HG03139 (cell line): Measurements from ENCODE around the gene MCCC1.
A peak's percentile ranks its signal among the peaks of the same experiment; 100 is the strongest.
"Not testable (repeated sequence)": the region's sequence is repeated elsewhere in the genome, so short reads cannot be mapped to it uniquely, and the experiment has no call there.

Experiments used
- ATAC-seq: cut with Tn5 transposase; IDR thresholded peaks from one replicate; pipeline ENCODE4 v1.9.1; 2021; ENCODE audit not compliant: unreplicated experiment

MCCC1 gene

GRCh38 chr3:183046883-183047282, 52.4 kb downstream of the MCCC1 start:
- no peak for ATAC-seq

DNA sequence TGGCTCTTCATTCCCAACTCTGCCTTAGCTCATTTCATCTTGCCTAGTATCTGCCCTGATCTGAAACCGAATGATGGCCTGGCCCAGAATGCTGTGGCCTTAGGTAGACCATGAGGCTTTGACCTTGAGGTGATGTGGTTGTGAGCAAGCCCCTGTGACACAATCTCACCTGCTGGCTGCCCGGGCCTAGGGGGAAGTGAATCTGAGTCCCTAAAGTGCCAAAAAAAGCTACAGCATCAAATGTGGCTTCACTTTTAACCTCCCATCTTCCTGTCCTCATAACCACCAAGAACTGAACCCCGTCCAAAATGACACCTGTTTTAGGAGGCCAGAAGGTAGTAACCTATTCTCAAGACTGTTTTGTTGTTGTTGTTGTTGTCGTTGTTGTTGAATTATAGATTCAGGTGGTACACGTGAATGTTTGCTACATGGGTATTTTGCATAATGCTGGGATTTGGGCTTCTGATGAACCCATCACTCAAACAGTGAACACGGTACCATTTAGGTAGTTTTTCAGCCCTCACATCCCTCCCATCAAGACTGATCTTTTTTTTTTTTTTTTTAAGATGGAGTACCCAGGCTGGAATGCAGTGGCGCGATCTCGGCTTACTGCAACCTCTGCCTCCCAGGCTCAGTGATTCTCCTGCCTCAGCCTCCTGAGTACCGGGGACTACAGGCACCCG, 54.6 kb downstream of the MCCC1 start:
- ATAC-seq, result peak; percentile 97

GRCh38 chr3:183038757-183039156, 60.5 kb downstream of the MCCC1 start:
- ATAC-seq, result peak; percentile 14

DNA sequence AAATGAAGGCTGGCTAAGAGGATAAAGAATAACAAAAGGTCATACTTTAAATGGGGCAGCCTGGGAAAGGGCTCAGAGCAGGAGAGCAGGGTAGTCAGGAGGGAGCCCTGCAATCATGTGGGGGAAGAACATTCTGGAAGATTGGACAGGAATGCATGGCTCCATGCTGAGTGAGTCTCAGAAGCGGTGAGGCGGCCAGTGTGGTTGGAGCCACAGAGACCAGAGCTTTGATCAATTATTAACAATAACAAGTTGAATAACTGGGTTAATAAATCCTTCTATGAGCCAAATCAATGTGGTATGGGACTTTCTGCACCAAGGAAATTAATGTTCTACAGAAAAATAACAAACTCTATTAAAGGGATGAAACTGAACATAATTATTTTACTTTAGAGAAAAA, 61.1 kb downstream of the MCCC1 start:
- ATAC-seq, result peak; percentile 84

DNA sequence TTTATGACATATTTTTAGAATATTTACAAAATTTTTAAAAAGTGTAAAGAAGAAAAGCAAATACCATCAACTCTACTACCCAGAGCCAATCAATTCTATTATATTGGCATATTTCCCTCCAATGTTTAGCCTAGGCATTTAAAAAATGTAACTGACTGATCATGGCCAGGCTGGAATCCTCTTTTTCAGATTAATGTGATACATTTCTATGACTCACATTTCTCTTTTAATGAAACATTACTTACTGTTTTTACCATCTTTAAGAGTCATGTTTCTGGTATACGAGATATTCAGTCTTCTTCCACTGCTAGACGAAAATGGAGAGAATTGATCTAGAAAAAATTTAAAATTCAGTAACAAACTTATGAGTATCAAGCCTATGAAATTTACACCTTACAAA, 65.5 kb downstream of the MCCC1 start:
- ATAC-seq, result no peak

GRCh38 chr3:183032880-183033555, 66.3 kb downstream of the MCCC1 start:
- ATAC-seq, result no peak

- ATAC-seq, result no peak
These were observed 67.5 kb downstream of the MCCC1 start for GRCh38 chr3:183031826-183032225.

GRCh38 chr3:183028416-183028815, 70.9 kb downstream of the MCCC1 start:
- no peak for ATAC-seq

DNA sequence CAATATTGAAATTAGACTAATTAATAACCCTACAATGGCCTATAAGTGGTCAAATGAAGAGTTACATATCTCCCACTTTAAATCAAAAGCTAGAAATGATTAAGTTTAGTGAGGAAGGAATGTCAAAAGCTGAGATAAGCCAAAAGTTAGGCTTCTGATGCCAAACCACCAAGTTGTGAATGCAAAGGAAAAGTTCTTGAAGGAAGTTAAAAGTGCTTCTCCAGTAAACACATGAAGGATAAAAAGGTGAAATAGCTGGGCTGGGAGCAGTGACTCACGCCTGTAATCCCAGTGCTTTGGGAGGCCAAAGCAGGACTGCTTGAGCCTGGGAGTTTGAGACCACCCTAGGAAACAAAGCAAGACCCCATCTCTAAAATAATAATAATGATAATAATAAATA, 72.0 kb downstream of the MCCC1 start:
- no peak for ATAC-seq

DNA sequence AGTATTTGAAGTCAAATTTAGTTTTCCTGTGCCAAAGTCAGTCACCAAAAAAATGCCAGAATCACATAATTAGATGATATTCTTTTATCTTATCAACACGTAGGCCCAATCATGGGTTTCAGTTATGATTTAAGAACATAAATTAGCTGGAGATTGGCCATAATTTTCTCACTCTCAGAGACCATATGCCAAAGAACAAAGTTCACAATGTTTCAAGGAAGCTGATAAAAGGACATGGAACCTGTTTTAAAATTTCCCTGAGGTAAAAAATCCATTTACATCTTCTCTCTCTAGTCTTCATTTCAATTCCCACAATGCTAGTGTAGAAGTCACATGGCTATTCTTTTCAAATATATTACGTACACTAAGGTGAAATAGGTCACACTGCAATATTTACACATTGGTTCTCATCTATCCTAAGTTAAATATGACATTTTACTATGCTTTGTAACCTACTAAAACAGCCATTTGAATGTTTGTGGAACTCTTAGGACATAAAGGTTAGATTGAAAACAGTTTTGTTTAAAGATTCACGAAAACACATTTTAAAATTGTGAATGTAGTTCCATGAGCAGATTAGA, 76.3 kb downstream of the MCCC1 start:
- ATAC-seq, result no peak

- ATAC-seq, result no peak
These were observed 80.7 kb downstream of the MCCC1 start for GRCh38 chr3:183018421-183019192.

GRCh38 chr3:183015185-183015584, 84.1 kb downstream of the MCCC1 start:
- no peak for ATAC-seq

GRCh38 chr3:183013856-183014255, 85.4 kb downstream of the MCCC1 start:
- no peak for ATAC-seq

DNA sequence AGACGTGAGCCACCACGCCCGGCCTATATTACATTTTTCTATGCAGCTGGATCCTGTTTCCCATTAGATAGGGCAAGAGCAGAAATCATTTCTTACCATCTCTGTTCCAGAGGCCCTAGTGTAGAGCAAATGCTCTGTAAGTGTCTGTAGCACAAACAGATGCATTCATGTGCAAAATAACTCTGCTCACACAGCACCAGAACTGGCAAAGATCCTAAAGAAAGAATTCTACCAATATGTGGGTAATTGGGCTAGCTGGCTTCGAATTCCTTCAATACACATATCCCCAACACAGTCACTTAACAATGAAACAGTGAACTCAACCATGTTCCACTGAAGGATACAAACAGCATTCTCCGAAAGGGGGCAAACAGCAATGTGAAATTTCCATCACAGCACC, 86.2 kb downstream of the MCCC1 start:
- no peak for ATAC-seq

DNA sequence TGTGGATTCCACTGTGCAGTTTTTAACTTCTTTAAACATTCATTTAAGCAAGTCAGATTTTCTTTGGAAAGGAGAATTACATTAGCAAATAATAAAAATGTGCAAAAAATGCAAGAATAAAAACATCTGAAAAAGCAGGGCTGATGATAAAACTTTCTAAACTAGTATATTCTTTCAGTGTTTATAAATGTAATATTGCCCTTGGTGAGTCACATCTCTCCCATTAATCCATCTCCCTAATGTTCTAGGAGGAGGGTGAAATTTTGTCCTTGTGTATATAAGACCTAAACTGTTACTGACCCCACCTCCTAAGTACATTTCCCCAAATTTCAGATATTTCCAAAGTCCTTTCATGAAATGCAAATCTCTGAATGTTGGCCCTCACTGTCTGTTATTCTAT, 90.5 kb downstream of the MCCC1 start:
- ATAC-seq, result no peak

DNA sequence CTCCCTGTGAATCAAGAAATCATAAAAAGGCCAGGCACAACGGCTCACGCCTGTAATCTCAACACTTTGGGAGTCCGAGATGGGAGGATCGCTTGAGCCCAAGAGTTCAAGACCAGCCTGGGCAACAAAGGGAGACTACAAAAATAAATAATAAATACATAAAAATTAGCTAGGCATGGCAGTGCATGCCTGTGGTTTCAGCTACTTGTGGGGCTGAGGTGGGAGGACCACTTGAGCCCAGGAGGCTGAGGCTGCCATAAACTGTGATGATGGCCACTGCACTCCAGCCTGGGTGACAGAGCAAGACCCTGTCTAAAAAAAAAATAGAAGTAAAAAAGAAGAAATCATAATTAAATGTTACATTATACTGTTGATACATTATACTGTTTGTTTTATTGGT, 91.0 kb downstream of the MCCC1 start:
- no peak for ATAC-seq

DNA sequence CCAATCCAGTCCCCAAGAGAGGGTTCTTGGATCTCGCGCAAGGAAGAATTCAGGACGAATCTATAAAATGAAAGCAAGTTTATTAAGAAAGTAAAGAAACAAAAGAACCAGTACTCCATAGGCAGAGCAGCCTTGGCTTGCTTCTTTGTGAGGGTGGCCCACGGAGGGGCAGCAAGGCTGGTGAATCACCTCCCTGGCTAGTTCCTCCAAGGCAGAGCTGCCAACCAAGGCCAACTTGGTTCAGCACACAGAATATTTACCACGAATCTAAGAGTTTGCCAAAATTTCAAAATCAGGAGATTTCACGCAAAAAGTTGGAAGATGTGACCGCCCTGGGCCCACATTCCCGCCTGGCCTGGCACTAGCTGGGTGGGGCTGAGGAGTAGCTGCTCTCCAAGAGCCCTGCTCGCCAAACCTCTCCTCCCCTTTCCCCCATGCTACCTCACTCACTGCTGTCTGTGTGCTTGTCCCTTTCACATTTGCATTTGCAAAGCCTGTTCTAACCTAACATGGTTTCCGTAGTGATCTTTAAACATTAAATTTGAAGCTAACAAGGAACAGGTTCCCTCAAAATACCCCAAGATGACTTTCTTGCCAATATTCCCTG, 92.8 kb downstream of the MCCC1 start:
- no peak for ATAC-seq

DNA sequence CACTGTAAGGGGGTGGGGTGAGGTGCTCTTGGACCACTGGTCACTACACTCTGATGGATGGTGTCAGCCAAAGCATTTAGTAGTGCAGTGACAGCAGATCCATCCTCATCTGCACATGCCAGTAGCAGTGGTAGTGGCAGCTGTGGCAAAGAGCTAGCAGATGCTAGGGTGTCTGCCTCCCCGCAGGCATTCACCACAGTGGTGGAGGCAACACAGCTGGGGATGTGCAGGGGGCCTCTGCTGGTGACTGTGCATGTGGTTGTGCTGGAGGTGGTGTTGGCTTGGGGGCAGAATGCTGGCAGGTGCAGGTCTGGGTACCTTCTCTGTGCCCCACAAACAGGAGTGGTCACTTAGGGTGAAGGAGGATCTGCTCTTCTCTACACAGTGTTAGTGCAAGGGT, 99.5 kb downstream of the MCCC1 start:
- no peak for ATAC-seq

DNA sequence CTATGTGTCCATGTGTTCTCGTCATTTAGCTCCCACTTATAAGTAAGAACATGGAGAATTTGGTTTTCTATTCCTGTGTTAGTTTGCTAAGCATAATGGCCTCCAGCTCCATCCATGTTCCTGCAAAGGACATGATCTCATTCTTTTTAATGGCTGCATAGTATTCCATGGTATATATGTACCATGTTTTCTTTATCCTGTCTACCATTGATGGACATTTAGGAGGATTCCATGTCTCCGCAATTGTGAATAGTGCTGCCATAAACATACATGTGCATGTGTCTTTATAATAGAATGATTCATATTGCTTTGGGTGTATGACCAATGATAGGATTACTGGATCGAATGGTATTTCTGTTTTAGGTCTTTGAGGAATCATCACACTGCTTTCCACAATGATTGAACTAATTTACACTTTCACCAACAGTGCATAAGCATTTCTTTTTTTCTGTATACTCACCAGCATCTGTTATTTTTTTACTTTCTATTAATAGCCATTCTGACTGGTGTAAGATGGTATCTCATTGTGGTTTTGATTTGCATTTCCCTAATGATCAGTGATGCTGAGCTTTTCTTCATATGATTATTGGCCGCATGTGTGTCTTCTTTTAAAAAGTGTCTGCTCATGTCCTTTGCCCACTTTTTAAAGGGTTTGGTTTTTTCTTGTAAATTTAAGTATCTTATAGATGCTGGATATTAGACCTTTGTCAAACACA, 105.7 kb downstream of the MCCC1 start:
- ATAC-seq, result not testable (repeated sequence)

- no peak for ATAC-seq
These were observed 109.7 kb downstream of the MCCC1 start for GRCh38 chr3:182989566-182989965.

DNA sequence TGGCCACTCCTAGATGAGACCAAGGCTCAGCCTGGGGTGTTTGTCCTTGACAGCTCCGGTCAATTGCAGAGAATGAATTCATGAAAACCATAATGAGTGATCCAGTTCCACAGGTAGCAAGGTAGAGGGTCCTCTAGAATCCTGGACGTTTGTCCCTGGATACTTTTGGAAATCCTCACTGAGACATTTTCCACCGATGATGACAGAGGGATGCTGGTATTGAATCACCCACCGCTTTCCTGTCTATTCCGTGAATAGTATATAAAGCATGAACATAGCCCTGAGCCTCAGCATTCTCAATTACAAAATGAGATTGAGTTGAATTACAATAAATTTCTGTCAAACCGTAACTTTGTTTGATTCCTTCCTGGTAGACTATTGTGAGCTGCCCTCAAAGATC, 113.3 kb downstream of the MCCC1 start:
- ATAC-seq, result no peak
